ENCODE data around the gene RHEX. TPM values are rescaled to one million over a fixed set of nuclear protein-coding genes. Genes with fewer than 3 reads are reported as not detected.
A peak's percentile ranks its signal among the peaks of the same experiment; 100 is the strongest.

The RHEX gene
- total and polyA plus RNA-seq, 2 of the 13 experiments (the other 11 are each of a cell fraction or from before 2014, with no cell fraction given): 1.4 to 2.7 TPM

GRCh38 chr1:206048582-206048981, 4.4 kb upstream of the RHEX start (continued):
- TF ChIP-seq ZNF615 (CRISPR knock-in tag; IDR thresholded peaks at IDR 0.05; ENCODE audit: borderline replicate concordance) (no peak), HNF4A (CRISPR knock-in tag; IDR thresholded peaks at IDR 0.05) (peak; percentile 98), KLF16 (CRISPR knock-in tag; IDR thresholded peaks at IDR 0.05) (0 out of 4 replicates have a peak, but pooled peaks of 1 of the 2 experiments have one; percentile 23), ZNF605 (CRISPR knock-in tag; IDR thresholded peaks at IDR 0.05) (peak; percentile 48; the same call in 1 of the 2 replicates), RFX5 (IDR thresholded peaks at IDR 0.05; ENCODE audit: low read depth, low read length) (no peak), NCOR1 (IDR thresholded peaks at IDR 0.05; ENCODE audit: borderline replicate concordance, low read length) (peak; percentile 91), SOX13 (IDR thresholded peaks at IDR 0.05) (peak; percentile 39; the same call in 1 of the 2 replicates), SOX13 (CRISPR knock-in tag; conservative IDR thresholded peaks at IDR 0.05 in 1 of 2, IDR thresholded peaks at IDR 0.05 in 1 of 2) (peak in 1 of 2 experiments; percentile 48; a peak in 1 of 4 replicates), NR2F1 (CRISPR knock-in tag; IDR thresholded peaks at IDR 0.05) (no peak), ZNF740 (CRISPR knock-in tag; IDR thresholded peaks at IDR 0.05) (peak; percentile 87), KMT2A (CRISPR knock-in tag; IDR thresholded peaks at IDR 0.05) (0 out of 2 replicates have a peak, but pooled peaks have one; percentile 43), ZFP37 (CRISPR knock-in tag; IDR thresholded peaks at IDR 0.05; ENCODE audit: borderline replicate concordance) (peak; percentile 23; the same call in 1 of the 2 replicates), CC2D1A (CRISPR knock-in tag; IDR thresholded peaks at IDR 0.05) (no peak), CEBPB (IDR thresholded peaks at IDR 0.05; ENCODE audit: borderline replicate concordance, low read depth, low read length) (peak; percentile 89), MAFG (CRISPR knock-in tag; IDR thresholded peaks at IDR 0.05) (no peak), KAT8 (CRISPR knock-in tag; IDR thresholded peaks at IDR 0.05) (peak; percentile 77), CREM (IDR thresholded peaks at IDR 0.05) (peak; percentile 38; the same call in 1 of the 2 replicates), CREM (CRISPR knock-in tag; IDR thresholded peaks at IDR 0.05) (no peak), ZBTB38 (CRISPR knock-in tag; IDR thresholded peaks at IDR 0.05) (0 out of 2 replicates have a peak, but pooled peaks have one; percentile 32), ZNF354B (CRISPR knock-in tag; IDR thresholded peaks at IDR 0.05) (no peak), KMT2B (CRISPR knock-in tag; IDR thresholded peaks at IDR 0.05) (no peak), DPF2 (CRISPR knock-in tag; IDR thresholded peaks at IDR 0.05; ENCODE audit: borderline replicate concordance, low read depth) (peak; percentile 39; the same call in 1 of the 2 replicates), ZBTB7B (CRISPR knock-in tag; IDR thresholded peaks at IDR 0.05) (peak; percentile 48; the same call in 1 of the 2 replicates), ZNF33B (CRISPR knock-in tag; IDR thresholded peaks at IDR 0.05) (no peak)
- TF ChIP-seq, protein P1, sequence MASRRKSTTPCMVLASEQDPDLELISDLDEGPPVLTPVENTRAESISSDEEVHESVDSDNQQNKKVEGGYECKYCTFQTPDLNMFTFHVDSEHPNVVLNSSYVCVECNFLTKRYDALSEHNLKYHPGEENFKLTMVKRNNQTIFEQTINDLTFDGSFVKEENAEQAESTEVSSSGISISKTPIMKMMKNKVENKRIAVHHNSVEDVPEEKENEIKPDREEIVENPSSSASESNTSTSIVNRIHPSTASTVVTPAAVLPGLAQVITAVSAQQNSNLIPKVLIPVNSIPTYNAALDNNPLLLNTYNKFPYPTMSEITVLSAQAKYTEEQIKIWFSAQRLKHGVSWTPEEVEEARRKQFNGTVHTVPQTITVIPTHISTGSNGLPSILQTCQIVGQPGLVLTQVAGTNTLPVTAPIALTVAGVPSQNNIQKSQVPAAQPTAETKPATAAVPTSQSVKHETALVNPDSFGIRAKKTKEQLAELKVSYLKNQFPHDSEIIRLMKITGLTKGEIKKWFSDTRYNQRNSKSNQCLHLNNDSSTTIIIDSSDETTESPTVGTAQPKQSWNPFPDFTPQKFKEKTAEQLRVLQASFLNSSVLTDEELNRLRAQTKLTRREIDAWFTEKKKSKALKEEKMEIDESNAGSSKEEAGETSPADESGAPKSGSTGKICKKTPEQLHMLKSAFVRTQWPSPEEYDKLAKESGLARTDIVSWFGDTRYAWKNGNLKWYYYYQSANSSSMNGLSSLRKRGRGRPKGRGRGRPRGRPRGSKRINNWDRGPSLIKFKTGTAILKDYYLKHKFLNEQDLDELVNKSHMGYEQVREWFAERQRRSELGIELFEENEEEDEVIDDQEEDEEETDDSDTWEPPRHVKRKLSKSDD (CRISPR knock-in tag; IDR thresholded peaks at IDR 0.05; ENCODE audit: low read depth): no peak

Measured in HepG2 (cell line).